PC-3 (cell line): ENCODE results near the gene ZNF726. TPM values are rescaled to one million over a fixed set of nuclear protein-coding genes. Genes with fewer than 3 reads are reported as not detected.

Experiments used
- ATAC-seq: fragments of 200-7000 bp; cut with Tn5 transposase; 2 replicates; pipeline ENCODE4 v1.9.1; 2020; ENCODE audit warnings: mild to moderate bottlenecking, moderate library complexity
- BruUV-seq: library from RNA; stranded (reverse); fragments of 400-500 nt; replicated peaks from 2 replicates; lab custom pipeline; 2021; lab: Mats Ljungman, UMichigan
- CTCF ChIA-PET: fragments of 300-600 bp; sonication (Branson Sonifier 250); formaldehyde crosslinking; loops from one replicate; lab custom pipeline; 2022; ENCODE audit warnings: antibody characterized with exemption; lab: Charles Lee
- POLR2A ChIA-PET: fragments of 300-600 bp; sonication (Branson Sonifier 250); formaldehyde crosslinking; loops from one replicate; lab custom pipeline; 2022; ENCODE audit warnings: antibody characterized with exemption; ENCODE audit not compliant: unreplicated experiment; lab: Charles Lee
- DNase-seq: peaks from one replicate; pipeline ENCODE4 v3.0.0-alpha.2; 2015
- H2AFZ ChIP-seq: fragments of 300-600 bp; sonication (generic); 2 replicates; pipeline ENCODE4 v1.6.0; 2016; ENCODE audit warnings: antibody characterized with exemption, low read length
- H3F3A ChIP-seq: fragments of 300-600 bp; sonication (generic); one replicate; pipeline ENCODE4 v1.6.0; 2017; ENCODE audit warnings: antibody characterized with exemption, low read length, control low read depth, mild to moderate bottlenecking; ENCODE audit not compliant: unreplicated experiment
- H3K27ac ChIP-seq: fragments of 300-600 bp; sonication (generic); 2 replicates; pipeline ENCODE4 v1.5.1; 2016; ENCODE audit warnings: mild to moderate bottlenecking, low read length
- H3K27me3 ChIP-seq: fragments of 300-600 bp; sonication (generic); 2 replicates; pipeline ENCODE4 v1.6.1; 2016; ENCODE audit warnings: low read length, mixed read lengths
- H3K36me3 ChIP-seq: fragments of 300-600 bp; sonication (generic); 2 replicates; pipeline ENCODE4 v1.6.1; 2016; ENCODE audit warnings: low read depth, mixed run types, low read length, mixed read lengths
- H3K4me1 ChIP-seq: fragments of 300-600 bp; sonication (generic); 2 replicates; pipeline ENCODE4 v1.5.1; 2016; ENCODE audit warnings: low read length; ENCODE audit not compliant: insufficient read depth
- H3K4me2 ChIP-seq: fragments of 300-600 bp; sonication (generic); 2 replicates; pipeline ENCODE4 v1.6.0; 2016; ENCODE audit warnings: low read length
- H3K4me3 ChIP-seq: fragments of 300-600 bp; sonication (generic); 2 replicates; pipeline ENCODE4 v1.5.1; 2016; ENCODE audit warnings: mild to moderate bottlenecking, low read length, mixed read lengths
- H3K79me2 ChIP-seq: fragments of 300-600 bp; sonication (generic); 2 replicates; pipeline ENCODE4 v1.6.1; 2017; ENCODE audit warnings: low read length, mixed read lengths
- H3K9ac ChIP-seq: fragments of 300-600 bp; sonication (generic); 2 replicates; pipeline ENCODE4 v1.6.0; 2016; ENCODE audit warnings: mild to moderate bottlenecking, low read length
- H3K9me2 ChIP-seq: fragments of 300-600 bp; sonication (generic); replicated peaks from 2 replicates; pipeline ENCODE4 v1.6.1; 2016; ENCODE audit warnings: mixed run types, low read length, mixed read lengths
- H3K9me3 ChIP-seq: fragments of 300-600 bp; sonication (generic); 2 replicates; pipeline ENCODE4 v1.6.1; 2016; ENCODE audit warnings: low read length, mixed read lengths
- H4K20me1 ChIP-seq: fragments of 300-600 bp; sonication (generic); 2 replicates; pipeline ENCODE4 v1.6.1; 2016; ENCODE audit warnings: low read length, mixed read lengths
- EZH2 ChIP-seq: fragments of 300-600 bp; sonication (generic); IDR thresholded peaks from one replicate; pipeline ENCODE4 v1.6.1; 2017; ENCODE audit warnings: antibody characterized with exemption, mild to moderate bottlenecking, low read length; ENCODE audit not compliant: unreplicated experiment
- EZH2phosphoT487 ChIP-seq: fragments of 300-600 bp; sonication (generic); IDR thresholded peaks from 2 replicates; pipeline ENCODE4 v1.6.1; 2018; ENCODE audit warnings: mild to moderate bottlenecking, antibody characterized with exemption, low read length, borderline replicate concordance
- intact Hi-C: fragments of 100-400 bp; cut with micrococcal nuclease; formaldehyde crosslinking; loops from 2 replicates; pipeline ENCODE4 v1.9.0; 2023
- total RNA-seq: library from RNA; depleted of rRNA; stranded (reverse); fragments of >200 nt; gene quantifications from 2 replicates; pipeline ENCODE4 v1.2.3, GENCODE V29; 2014
- TF ChIP-seq, protein P1 (sequence below): fragments of 300-600 bp; sonication (generic); conservative IDR thresholded peaks from 2 replicates; pipeline ENCODE4 v1.5.1; 2017; ENCODE audit warnings: antibody characterized with exemption, low read depth, mild to moderate bottlenecking, low read length

Gene ZNF726
- total RNA-seq, 1 experiment from 2014 or later: 12.7 TPM

DNA sequence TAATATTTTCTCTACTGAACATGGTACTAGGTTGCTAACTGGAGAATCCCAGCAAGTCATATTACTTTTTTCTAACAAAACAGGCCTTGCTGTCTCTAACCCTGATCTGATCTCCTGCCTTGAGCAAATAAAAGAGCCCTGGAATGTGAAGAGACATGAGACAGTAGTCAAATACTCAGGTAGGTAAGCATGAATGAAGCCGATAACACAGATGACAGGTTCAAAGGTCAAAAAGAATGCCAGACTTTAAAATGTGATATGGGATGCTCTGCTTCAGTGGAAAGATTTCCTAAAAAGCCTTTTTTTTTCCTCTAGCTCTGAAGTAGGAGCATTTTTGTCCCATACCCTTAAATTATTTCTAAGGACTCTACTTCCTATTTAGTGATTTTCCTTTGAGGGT lies 28.7 kb downstream of the ZNF726 start:
- no peaks in the 10 kb centered on the region for H4K20me1 ChIP-seq
- 0 out of 2 replicates have a peak, but pooled peaks cover 12% of the 10 kb centered on the region for H3K9me3 ChIP-seq
- H3K9me2 ChIP-seq: no peaks in the 10 kb centered on the region
- no TSS peak for BruUV-seq
- no peak overlapping the region for H2AFZ ChIP-seq
- no peak overlapping the region for H3K27ac ChIP-seq
- no peak overlapping the region for H3K9ac ChIP-seq
- peaks cover 33% of the 10 kb centered on the region; the same call in 1 of the 2 replicates for H3K36me3 ChIP-seq
- no peaks in the 10 kb centered on the region for H3K4me1 ChIP-seq
- no peak for DNase-seq
- H3K79me2 ChIP-seq: no peaks in the 10 kb centered on the region
- ChIA-PET CTCF (no interaction called here), POLR2A (no interaction called here)
- no peaks in the 10 kb centered on the region for H3F3A ChIP-seq
- H3K4me2 ChIP-seq: no peak overlapping the region
- TF ChIP-seq, protein P1, sequence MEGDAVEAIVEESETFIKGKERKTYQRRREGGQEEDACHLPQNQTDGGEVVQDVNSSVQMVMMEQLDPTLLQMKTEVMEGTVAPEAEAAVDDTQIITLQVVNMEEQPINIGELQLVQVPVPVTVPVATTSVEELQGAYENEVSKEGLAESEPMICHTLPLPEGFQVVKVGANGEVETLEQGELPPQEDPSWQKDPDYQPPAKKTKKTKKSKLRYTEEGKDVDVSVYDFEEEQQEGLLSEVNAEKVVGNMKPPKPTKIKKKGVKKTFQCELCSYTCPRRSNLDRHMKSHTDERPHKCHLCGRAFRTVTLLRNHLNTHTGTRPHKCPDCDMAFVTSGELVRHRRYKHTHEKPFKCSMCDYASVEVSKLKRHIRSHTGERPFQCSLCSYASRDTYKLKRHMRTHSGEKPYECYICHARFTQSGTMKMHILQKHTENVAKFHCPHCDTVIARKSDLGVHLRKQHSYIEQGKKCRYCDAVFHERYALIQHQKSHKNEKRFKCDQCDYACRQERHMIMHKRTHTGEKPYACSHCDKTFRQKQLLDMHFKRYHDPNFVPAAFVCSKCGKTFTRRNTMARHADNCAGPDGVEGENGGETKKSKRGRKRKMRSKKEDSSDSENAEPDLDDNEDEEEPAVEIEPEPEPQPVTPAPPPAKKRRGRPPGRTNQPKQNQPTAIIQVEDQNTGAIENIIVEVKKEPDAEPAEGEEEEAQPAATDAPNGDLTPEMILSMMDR: no peak
- TF ChIP-seq EZH2 (no peak), EZH2phosphoT487 (no peak)
- intact Hi-C loops: no loop called here
- no peaks in the 10 kb centered on the region for H3K27me3 ChIP-seq
- H3K4me3 ChIP-seq: no peak overlapping the region
- no peak for ATAC-seq

DNA sequence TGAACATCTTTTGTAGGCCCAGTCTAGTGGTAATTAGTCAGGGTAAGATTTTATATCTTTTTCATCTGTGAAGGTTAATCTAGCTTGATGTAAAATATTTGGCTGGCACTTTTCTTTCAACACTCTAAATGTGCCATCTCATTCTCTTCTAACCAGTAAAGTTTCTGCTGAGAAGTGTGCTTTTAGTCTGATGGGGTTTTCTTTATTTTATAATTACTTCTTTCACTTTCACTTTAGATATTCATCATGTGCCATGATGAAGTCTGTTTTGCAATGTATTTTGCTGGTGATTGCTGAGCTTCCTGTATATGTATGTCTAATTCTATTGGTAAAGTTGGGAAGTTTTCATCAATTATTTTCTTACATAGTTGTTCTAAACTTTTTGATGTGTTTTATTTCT lies 31.9 kb downstream of the ZNF726 start:
- ATAC-seq (no peak), DNase-seq (no peak)
- H3K9me3 ChIP-seq: 0 out of 2 replicates have a peak, but pooled peaks cover 3% of the 10 kb centered on the region
- BruUV-seq: no TSS peak
- TF ChIP-seq, protein P1: no peak
- TF ChIP-seq EZH2phosphoT487 (no peak), EZH2 (no peak)
- no peak overlapping the region for H3K27ac ChIP-seq
- no peaks in the 10 kb centered on the region for H3K79me2 ChIP-seq
- H3F3A ChIP-seq: no peaks in the 10 kb centered on the region
- no peaks in the 10 kb centered on the region for H3K4me1 ChIP-seq
- H2AFZ ChIP-seq: no peak overlapping the region
- H3K4me3 ChIP-seq: no peak overlapping the region
- H3K9ac ChIP-seq: no peak overlapping the region
- H3K9me2 ChIP-seq: no peaks in the 10 kb centered on the region
- ChIA-PET POLR2A (no interaction called here), CTCF (no interaction called here)
- no peak overlapping the region for H3K4me2 ChIP-seq
- no peaks in the 10 kb centered on the region for H3K27me3 ChIP-seq
- intact Hi-C loops: no loop called here
- H3K36me3 ChIP-seq: peaks cover 31% of the 10 kb centered on the region; the same call in 1 of the 2 replicates
- H4K20me1 ChIP-seq: no peaks in the 10 kb centered on the region

DNA sequence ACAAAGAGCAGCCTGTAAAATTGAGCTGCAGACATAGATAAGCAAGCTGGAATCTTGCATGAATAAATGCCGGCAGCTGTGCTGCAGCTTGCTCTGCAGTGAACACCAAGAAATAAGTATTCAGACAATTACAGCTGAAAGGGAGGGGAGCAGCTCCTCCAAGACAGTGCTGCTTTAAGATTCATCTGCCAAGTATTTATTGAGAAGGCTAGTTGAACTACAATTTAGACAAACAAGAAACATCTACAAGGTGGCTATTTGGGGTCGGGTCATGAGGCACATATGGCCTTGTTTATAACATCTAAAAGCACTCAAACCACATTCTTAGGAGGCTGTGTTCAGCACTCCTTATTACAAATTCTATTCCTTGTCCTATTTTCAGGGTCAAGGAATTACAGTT lies 34.9 kb downstream of the ZNF726 start:
- no peak overlapping the region for H3K4me2 ChIP-seq
- intact Hi-C loops: no loop called here
- H3K9ac ChIP-seq: no peak overlapping the region
- CTCF ChIA-PET: no interaction called here
- H3F3A ChIP-seq: no peaks in the 10 kb centered on the region
- POLR2A ChIA-PET: no interaction called here
- no peaks in the 10 kb centered on the region; the same call in 1 of the 2 replicates for H3K9me3 ChIP-seq
- H3K9me2 ChIP-seq: no peaks in the 10 kb centered on the region
- no peak overlapping the region for H3K4me3 ChIP-seq
- peaks cover 20% of the 10 kb centered on the region; the same call in 1 of the 2 replicates for H3K36me3 ChIP-seq
- ATAC-seq (no peak), DNase-seq (no peak)
- TF ChIP-seq, protein P1: no peak
- TF ChIP-seq EZH2phosphoT487 (no peak), EZH2 (no peak)
- no TSS peak for BruUV-seq
- H3K79me2 ChIP-seq: no peaks in the 10 kb centered on the region
- H3K4me1 ChIP-seq: no peaks in the 10 kb centered on the region
- H2AFZ ChIP-seq: no peak overlapping the region
- H4K20me1 ChIP-seq: no peaks in the 10 kb centered on the region
- no peak overlapping the region for H3K27ac ChIP-seq
- H3K27me3 ChIP-seq: no peaks in the 10 kb centered on the region
